ENCODE results near the gene IQGAP2.
"Not testable (repeated sequence)": the region's sequence is repeated elsewhere in the genome, so short reads cannot be mapped to it uniquely, and the experiment has no call there.

The IQGAP2 gene

DNA sequence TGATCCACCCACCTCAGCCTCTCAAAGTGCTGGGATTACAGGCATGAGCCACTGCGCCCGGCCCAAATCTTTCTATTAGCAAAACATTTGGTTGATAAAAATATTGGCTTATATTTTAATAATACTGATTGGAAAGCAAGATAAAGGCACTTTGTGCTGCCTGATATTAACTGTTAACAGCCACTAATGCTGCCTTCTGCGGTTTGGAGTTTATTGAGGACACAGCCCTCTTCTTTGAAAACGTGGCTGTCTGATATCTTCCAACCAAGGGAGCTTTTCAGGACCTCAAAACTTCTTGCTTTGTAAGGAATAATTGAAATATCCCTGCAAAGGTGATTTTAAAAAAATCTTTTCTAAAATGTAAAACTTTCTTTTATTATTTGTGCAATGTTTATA, 94.0 kb downstream of the IQGAP2 start:
- no peaks in the 10 kb centered on the region for H3K27me3 ChIP-seq (ENCODE audit: low read depth, low read length)
- H3K9me3 ChIP-seq (ENCODE audit: control insufficient read depth in 1 of 2, low read length in 2 of 2): no peaks in the 10 kb centered on the region
- no peak overlapping the region for H3K27ac ChIP-seq (ENCODE audit: low read length)
- H3K4me1 ChIP-seq (ENCODE audit: control insufficient read depth in 1 of 2, insufficient read depth in 2 of 2, low read length in 2 of 2): no peaks in the 10 kb centered on the region
- H3K4me3 ChIP-seq (ENCODE audit: low read depth in 1 of 2, low read length in 2 of 2): no peak overlapping the region
- H3K36me3 ChIP-seq (ENCODE audit: control insufficient read depth in 1 of 2, insufficient read depth in 2 of 2, low read length in 2 of 2): no peaks in the 10 kb centered on the region

GRCh38 chr5:76497986-76498717, 95.1 kb downstream of the IQGAP2 start:
- Histone ChIP-seq H3K27ac (ENCODE audit: low read length) (no peak overlapping the region), H3K4me1 (ENCODE audit: control insufficient read depth in 1 of 2, insufficient read depth in 2 of 2, low read length in 2 of 2) (no peaks in the 10 kb centered on the region), H3K9me3 (ENCODE audit: control insufficient read depth in 1 of 2, low read length in 2 of 2) (no peaks in the 10 kb centered on the region), H3K36me3 (ENCODE audit: control insufficient read depth in 1 of 2, insufficient read depth in 2 of 2, low read length in 2 of 2) (no peaks in the 10 kb centered on the region), H3K4me3 (ENCODE audit: low read depth in 1 of 2, low read length in 2 of 2) (no peak overlapping the region), H3K27me3 (ENCODE audit: low read depth, low read length) (no peaks in the 10 kb centered on the region)

DNA sequence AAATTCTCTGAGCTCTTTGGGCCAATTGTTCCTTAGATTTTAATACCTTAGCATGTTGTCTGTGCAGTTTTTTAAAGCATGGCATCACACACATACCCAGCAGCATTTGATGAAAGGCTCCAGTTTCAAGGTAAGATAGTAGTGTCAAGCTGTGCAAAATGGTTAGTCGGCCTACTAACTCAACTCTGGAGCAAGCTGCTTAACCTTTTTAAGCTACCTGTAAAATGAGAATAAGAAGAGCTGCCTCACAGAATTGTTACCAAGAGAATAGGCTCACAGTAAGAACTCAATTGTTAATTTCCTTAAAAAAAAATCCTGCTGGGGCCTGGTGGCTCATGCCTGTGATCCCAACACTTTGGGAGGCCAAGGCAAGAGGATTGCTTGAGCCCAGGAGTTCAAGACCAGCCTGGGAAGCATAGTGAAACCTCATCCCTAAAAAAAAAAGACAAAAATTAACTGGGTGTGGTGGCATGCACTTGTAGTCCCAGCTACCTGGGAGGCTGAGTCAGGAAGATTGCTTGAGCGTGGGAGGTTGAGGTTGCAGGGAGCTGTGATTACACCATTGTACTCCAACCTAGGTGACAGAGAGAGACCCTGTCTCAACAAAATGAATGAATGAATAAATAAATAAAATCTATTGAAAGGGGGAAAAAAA, 96.5 kb downstream of the IQGAP2 start:
- H3K4me1 ChIP-seq (ENCODE audit: control insufficient read depth in 1 of 2, insufficient read depth in 2 of 2, low read length in 2 of 2): no peaks in the 10 kb centered on the region
- H3K36me3 ChIP-seq (ENCODE audit: control insufficient read depth in 1 of 2, insufficient read depth in 2 of 2, low read length in 2 of 2): no peaks in the 10 kb centered on the region
- no peaks in the 10 kb centered on the region for H3K27me3 ChIP-seq (ENCODE audit: low read depth, low read length)
- H3K27ac ChIP-seq (ENCODE audit: low read length): no peak overlapping the region
- no peak overlapping the region for H3K4me3 ChIP-seq (ENCODE audit: low read depth in 1 of 2, low read length in 2 of 2)
- no peaks in the 10 kb centered on the region for H3K9me3 ChIP-seq (ENCODE audit: control insufficient read depth in 1 of 2, low read length in 2 of 2)

GRCh38 chr5:76500633-76501393, 97.7 kb downstream of the IQGAP2 start:
- Histone ChIP-seq H3K9me3 (ENCODE audit: control insufficient read depth in 1 of 2, low read length in 2 of 2) (no peaks in the 10 kb centered on the region), H3K36me3 (ENCODE audit: control insufficient read depth in 1 of 2, insufficient read depth in 2 of 2, low read length in 2 of 2) (no peaks in the 10 kb centered on the region)

GRCh38 chr5:76503929-76504328, 100.8 kb downstream of the IQGAP2 start:
- Histone ChIP-seq H3K4me3 (ENCODE audit: low read depth in 1 of 2, low read length in 2 of 2) (no peak overlapping the region), H3K27ac (ENCODE audit: low read length) (no peak overlapping the region), H3K36me3 (ENCODE audit: control insufficient read depth in 1 of 2, insufficient read depth in 2 of 2, low read length in 2 of 2) (no peaks in the 10 kb centered on the region), H3K9me3 (ENCODE audit: control insufficient read depth in 1 of 2, low read length in 2 of 2) (no peaks in the 10 kb centered on the region), H3K4me1 (ENCODE audit: control insufficient read depth in 1 of 2, insufficient read depth in 2 of 2, low read length in 2 of 2) (no peaks in the 10 kb centered on the region), H3K27me3 (ENCODE audit: low read depth, low read length) (no peaks in the 10 kb centered on the region)

More at GRCh38 chr5:76500633-76501393, 97.7 kb downstream of the IQGAP2 start:
- Histone ChIP-seq H3K27ac (ENCODE audit: low read length) (no peak overlapping the region), H3K4me1 (ENCODE audit: control insufficient read depth in 1 of 2, insufficient read depth in 2 of 2, low read length in 2 of 2) (no peaks in the 10 kb centered on the region), H3K4me3 (ENCODE audit: low read depth in 1 of 2, low read length in 2 of 2) (no peak overlapping the region), H3K27me3 (ENCODE audit: low read depth, low read length) (no peaks in the 10 kb centered on the region)

DNA sequence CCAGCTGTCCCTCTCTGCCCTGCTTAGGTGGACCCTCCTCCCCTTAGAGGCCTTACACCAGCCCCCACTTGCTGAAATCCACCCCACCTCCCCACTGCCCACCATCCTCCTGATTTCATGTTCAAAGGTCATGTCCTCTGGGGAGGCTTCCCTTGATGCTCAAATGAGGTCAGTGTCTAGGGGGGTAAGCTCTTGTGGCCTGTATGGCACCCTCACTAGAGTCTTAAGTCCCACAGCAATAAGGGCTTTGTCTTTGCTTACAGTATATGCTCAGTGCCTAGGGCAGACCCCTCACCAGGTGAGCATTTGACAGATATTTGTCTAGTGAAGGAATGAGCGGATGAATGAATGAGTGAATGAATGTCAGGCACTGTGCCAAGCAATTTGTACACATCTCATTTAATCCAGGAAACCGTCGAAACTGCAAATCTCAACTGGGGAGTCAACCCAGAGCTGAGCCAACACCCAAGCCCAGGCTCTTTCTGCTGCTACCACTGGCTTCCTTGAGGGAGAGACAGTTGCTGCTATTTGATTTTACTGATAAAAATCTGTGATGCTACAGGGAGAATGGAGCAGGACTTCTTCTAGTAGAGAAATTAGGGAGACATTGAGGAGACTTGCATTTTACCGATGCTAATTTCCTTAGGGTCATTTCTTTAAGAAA, 101.9 kb downstream of the IQGAP2 start:
- Histone ChIP-seq H3K9me3 (ENCODE audit: control insufficient read depth in 1 of 2, low read length in 2 of 2) (no peaks in the 10 kb centered on the region), H3K27me3 (ENCODE audit: low read depth, low read length) (no peaks in the 10 kb centered on the region), H3K27ac (ENCODE audit: low read length) (no peak overlapping the region), H3K4me1 (ENCODE audit: control insufficient read depth in 1 of 2, insufficient read depth in 2 of 2, low read length in 2 of 2) (no peaks in the 10 kb centered on the region), H3K36me3 (ENCODE audit: control insufficient read depth in 1 of 2, insufficient read depth in 2 of 2, low read length in 2 of 2) (no peaks in the 10 kb centered on the region), H3K4me3 (ENCODE audit: low read depth in 1 of 2, low read length in 2 of 2) (no peak overlapping the region)

DNA sequence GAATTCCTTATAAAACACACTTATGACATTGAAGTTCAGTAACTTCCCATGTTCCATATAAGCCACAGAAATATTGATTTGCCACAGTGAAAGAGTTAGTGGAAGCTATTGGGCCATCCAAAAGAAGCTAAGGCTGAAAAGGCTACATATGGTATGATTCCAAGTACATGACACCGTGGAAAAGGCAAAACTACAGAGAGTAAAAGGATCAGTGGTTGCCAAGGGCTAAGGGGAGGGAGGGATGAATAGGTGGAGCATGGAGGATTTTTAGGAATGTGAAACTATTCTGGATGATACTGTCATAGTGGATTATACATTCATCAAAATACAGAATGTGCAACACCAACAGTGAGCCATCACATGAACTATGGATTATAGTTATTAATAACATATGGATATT, 110.4 kb downstream of the IQGAP2 start:
- no peaks in the 10 kb centered on the region for H3K27me3 ChIP-seq (ENCODE audit: low read depth, low read length)
- no peaks in the 10 kb centered on the region for H3K36me3 ChIP-seq (ENCODE audit: control insufficient read depth in 1 of 2, insufficient read depth in 2 of 2, low read length in 2 of 2)
- no peaks in the 10 kb centered on the region for H3K4me1 ChIP-seq (ENCODE audit: control insufficient read depth in 1 of 2, insufficient read depth in 2 of 2, low read length in 2 of 2)
- no peaks in the 10 kb centered on the region for H3K9me3 ChIP-seq (ENCODE audit: control insufficient read depth in 1 of 2, low read length in 2 of 2)
- H3K4me3 ChIP-seq (ENCODE audit: low read depth in 1 of 2, low read length in 2 of 2): no peak overlapping the region
- no peak overlapping the region for H3K27ac ChIP-seq (ENCODE audit: low read length)

DNA sequence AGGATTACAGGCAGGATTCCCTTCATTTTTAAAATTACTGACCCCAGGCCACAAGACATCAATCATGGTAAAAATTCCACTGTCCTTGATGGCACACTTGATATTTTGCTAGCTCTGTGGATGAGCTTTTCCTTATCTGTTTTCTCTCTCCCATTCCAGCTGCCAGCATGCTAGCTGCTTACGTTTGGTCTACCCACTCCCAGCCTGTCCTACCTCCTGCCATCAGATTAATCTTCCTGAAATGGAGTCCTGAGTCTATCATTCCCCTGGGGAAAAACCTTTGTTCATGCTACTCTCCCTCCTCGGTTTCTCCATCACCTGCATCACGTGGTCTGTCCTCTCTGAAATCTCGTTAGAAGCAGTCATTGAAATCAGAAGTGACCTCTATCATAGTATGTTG, 111.2 kb downstream of the IQGAP2 start:
- H3K36me3 ChIP-seq (ENCODE audit: control insufficient read depth in 1 of 2, insufficient read depth in 2 of 2, low read length in 2 of 2): no peaks in the 10 kb centered on the region
- no peak overlapping the region for H3K27ac ChIP-seq (ENCODE audit: low read length)
- H3K4me1 ChIP-seq (ENCODE audit: control insufficient read depth in 1 of 2, insufficient read depth in 2 of 2, low read length in 2 of 2): no peaks in the 10 kb centered on the region
- H3K4me3 ChIP-seq (ENCODE audit: low read depth in 1 of 2, low read length in 2 of 2): no peak overlapping the region
- no peaks in the 10 kb centered on the region for H3K27me3 ChIP-seq (ENCODE audit: low read depth, low read length)
- H3K9me3 ChIP-seq (ENCODE audit: control insufficient read depth in 1 of 2, low read length in 2 of 2): no peaks in the 10 kb centered on the region

DNA sequence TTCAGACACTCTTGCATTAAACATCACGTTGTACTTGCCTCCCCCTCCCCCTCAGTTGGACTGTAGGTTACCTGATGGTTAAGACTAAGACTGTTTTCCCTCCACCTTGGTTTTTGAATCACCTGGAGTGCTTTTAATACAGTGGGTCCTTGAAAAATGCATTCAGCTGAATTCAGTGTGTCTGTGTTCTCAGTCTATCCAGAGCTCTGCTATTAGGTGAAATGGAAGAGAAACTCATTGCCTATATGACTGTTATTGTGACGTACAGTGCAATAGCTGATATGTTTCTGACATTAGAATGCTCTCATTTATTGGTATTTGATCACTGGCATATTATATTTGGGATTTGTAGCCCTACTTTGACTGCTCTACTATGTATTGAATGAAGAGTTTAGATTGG, 111.6 kb downstream of the IQGAP2 start:
- no peaks in the 10 kb centered on the region for H3K36me3 ChIP-seq (ENCODE audit: control insufficient read depth in 1 of 2, insufficient read depth in 2 of 2, low read length in 2 of 2)
- H3K27ac ChIP-seq (ENCODE audit: low read length): no peak overlapping the region
- no peaks in the 10 kb centered on the region for H3K4me1 ChIP-seq (ENCODE audit: control insufficient read depth in 1 of 2, insufficient read depth in 2 of 2, low read length in 2 of 2)
- H3K4me3 ChIP-seq (ENCODE audit: low read depth in 1 of 2, low read length in 2 of 2): no peak overlapping the region
- H3K27me3 ChIP-seq (ENCODE audit: low read depth, low read length): no peaks in the 10 kb centered on the region
- H3K9me3 ChIP-seq (ENCODE audit: control insufficient read depth in 1 of 2, low read length in 2 of 2): no peaks in the 10 kb centered on the region

GRCh38 chr5:76517334-76517733, 114.2 kb downstream of the IQGAP2 start:
- H3K4me3 ChIP-seq (ENCODE audit: low read depth in 1 of 2, low read length in 2 of 2): no peak overlapping the region
- no peaks in the 10 kb centered on the region for H3K36me3 ChIP-seq (ENCODE audit: control insufficient read depth in 1 of 2, insufficient read depth in 2 of 2, low read length in 2 of 2)
- H3K27ac ChIP-seq (ENCODE audit: low read length): no peak overlapping the region
- no peaks in the 10 kb centered on the region for H3K27me3 ChIP-seq (ENCODE audit: low read depth, low read length)
- no peaks in the 10 kb centered on the region for H3K9me3 ChIP-seq (ENCODE audit: control insufficient read depth in 1 of 2, low read length in 2 of 2)
- peaks cover 0 to 8% of the 10 kb centered on the region in 2 donors for H3K4me1 ChIP-seq (ENCODE audit: control insufficient read depth in 1 of 2, insufficient read depth in 2 of 2, low read length in 2 of 2)

DNA sequence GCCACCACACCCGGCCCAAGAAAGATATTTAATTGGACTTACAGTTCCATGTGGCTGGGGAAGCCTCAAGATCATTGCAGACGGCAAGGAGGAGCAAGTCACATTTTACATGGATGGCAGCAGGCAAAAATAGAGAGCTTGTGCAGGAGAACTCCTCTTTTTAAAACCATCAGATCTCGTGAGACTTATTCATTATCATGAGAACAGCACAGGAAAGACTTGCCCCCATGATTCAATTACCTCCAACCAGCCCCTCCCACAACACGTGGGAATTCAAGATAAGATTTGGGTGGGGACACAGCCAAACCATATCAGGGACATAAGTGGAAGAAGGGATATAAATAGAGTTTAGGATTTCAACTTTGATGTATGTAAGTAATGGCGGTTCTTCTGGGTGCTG, 115.2 kb downstream of the IQGAP2 start:
- H3K36me3 ChIP-seq (ENCODE audit: control insufficient read depth in 1 of 2, insufficient read depth in 2 of 2, low read length in 2 of 2); H3K27ac ChIP-seq (ENCODE audit: low read length); H3K4me1 ChIP-seq (ENCODE audit: control insufficient read depth in 1 of 2, insufficient read depth in 2 of 2, low read length in 2 of 2); H3K4me3 ChIP-seq (ENCODE audit: low read depth in 1 of 2, low read length in 2 of 2); H3K27me3 ChIP-seq (ENCODE audit: low read depth, low read length); H3K9me3 ChIP-seq (ENCODE audit: control insufficient read depth in 1 of 2, low read length in 2 of 2): not testable (repeated sequence)

Data from muscle layer of duodenum (tissue), 2 donors.